ENCODE data around the gene KCTD5.

Gene KCTD5

DNA sequence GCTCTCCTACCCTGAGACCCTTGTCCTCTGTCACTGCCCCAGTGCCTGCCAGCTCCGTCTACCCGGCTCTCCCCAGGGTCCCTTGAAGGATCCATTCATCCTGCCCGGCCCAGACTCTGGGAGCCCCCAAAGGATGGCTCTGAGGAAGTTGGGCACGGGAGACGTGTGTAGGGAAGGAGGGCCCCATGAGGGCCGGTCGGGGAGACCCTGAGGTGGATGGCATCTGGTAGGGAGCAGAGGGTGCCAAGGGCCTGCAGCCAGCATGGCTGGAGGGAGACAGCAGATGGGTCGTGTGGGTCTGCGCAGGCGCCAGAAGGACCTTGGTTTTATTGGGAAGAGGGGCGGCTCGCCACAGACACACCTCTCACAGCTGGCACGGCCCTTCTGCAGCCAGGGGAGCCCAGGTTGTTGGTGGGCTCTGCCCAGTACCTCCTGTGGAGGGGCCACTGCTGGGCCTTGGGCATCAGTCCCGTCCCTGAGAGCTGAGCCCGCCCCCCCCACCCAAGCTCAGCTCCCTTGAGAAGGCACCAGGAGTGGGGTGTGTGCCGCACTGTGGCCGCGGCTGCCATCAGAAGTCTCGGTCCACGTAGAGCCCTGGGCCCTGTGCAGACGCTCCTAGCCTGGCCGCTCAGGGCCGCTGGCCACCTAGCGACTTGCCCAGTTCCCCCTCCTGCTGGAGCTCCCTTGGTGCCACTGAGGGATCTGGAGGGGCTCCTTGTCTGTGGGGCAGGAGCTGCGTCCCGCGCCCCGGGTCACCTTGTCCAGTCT is 16.0 kb downstream of the KCTD5 start:
- Histone ChIP-seq H3K4me1 (ENCODE audit: control extremely low read depth in 1 of 4, control insufficient read depth in 4 of 4, insufficient read depth in 4 of 4, low read length in 3 of 4) (peaks cover 0 to under 1% (median 0%) of the 10 kb centered on the region in 4 experiments), H3K9me3 (ENCODE audit: control extremely low read depth in 1 of 5, control insufficient read depth in 4 of 5, insufficient read depth in 2 of 5, low read depth in 1 of 5, low read length in 4 of 5) (no peaks in the 10 kb centered on the region), H3K27ac (ENCODE audit: insufficient read depth in 1 of 2, low read depth in 1 of 2, low read length in 2 of 2, poor library complexity in 1 of 2, severe bottlenecking in 2 of 2) (no peak overlapping the region), H3K4me3 (ENCODE audit: control insufficient read depth in 1 of 7, extremely low read depth in 1 of 7, insufficient read depth in 4 of 7, low read depth in 2 of 7, low read length in 6 of 7) (no peak overlapping the region), H3K27me3 (replicated peaks in 2 of 5; ENCODE audit: control insufficient read depth in 4 of 5, insufficient read depth in 5 of 5, low read length in 4 of 5) (no peaks in the 10 kb centered on the region), H3K36me3 (ENCODE audit: control insufficient read depth in 4 of 4, insufficient read depth in 4 of 4, low read length in 3 of 4) (peaks cover 9 to 67% (median 42%) of the 10 kb centered on the region in 4 experiments)
- POLR2A ChIA-PET: no interaction called here
- CTCF ChIA-PET: interaction anchor here (1.2 kb wide), 1 partner anchor 9 kb away, joined by 4 read pairs; no protein-coding TSS in a partner anchor
- no peak for DNase-seq
- WGBS (ENCODE audit: insufficient coverage): 97% methylated on average over 28 of the region's 28 CpGs

DNA sequence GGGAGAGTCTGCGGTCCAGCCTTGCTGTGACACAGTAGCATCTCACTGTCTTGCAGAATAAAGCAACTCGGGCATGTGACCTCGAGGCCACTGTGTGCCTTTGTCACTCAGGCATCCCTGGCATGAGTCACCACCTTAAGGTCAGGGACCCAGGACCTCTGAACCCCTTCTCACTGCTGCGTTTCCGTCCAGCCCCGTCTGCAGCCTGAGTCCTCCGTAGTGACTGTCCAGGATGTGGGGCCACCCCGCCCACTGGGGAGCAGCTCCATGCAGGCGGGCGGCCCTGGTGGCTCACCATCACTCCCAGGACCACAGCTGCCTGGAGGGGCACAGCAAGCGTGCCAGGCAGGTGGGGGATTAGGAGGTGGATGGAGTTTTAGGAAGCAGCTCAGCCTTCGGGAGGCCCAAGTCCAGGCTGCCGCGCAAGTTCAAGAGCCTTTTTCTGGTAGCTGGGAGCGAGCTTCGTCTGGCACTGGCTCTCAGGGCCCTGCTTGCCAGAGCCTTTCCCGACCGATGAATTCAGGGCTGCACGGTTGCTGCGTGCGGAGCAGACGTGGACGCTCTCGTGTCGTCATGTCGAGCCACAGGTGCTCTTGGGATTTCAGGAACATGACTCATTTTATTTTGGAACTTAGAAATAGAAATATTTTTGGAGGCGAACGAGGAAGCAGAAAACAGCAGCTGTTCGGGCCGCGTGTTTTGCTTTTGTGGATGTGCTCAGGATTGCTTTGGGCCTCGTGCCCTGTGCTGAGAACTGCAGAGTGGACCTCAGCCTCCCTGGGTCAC is 16.8 kb downstream of the KCTD5 start:
- no peak for DNase-seq
- Histone ChIP-seq H3K4me3 (ENCODE audit: control insufficient read depth in 1 of 7, extremely low read depth in 1 of 7, insufficient read depth in 4 of 7, low read depth in 2 of 7, low read length in 6 of 7) (no peak overlapping the region), H3K27me3 (replicated peaks in 2 of 5; ENCODE audit: control insufficient read depth in 4 of 5, insufficient read depth in 5 of 5, low read length in 4 of 5) (no peaks in the 10 kb centered on the region), H3K4me1 (ENCODE audit: control extremely low read depth in 1 of 4, control insufficient read depth in 4 of 4, insufficient read depth in 4 of 4, low read length in 3 of 4) (no peaks in the 10 kb centered on the region), H3K9me3 (ENCODE audit: control extremely low read depth in 1 of 5, control insufficient read depth in 4 of 5, insufficient read depth in 2 of 5, low read depth in 1 of 5, low read length in 4 of 5) (no peaks in the 10 kb centered on the region), H3K36me3 (ENCODE audit: control insufficient read depth in 4 of 4, insufficient read depth in 4 of 4, low read length in 3 of 4) (peaks cover 9 to 72% (median 46%) of the 10 kb centered on the region in 4 experiments), H3K27ac (ENCODE audit: insufficient read depth in 1 of 2, low read depth in 1 of 2, low read length in 2 of 2, poor library complexity in 1 of 2, severe bottlenecking in 2 of 2) (no peak overlapping the region)
- 94% methylated on average over 32 of the region's 32 CpGs for WGBS (ENCODE audit: insufficient coverage)
- ChIA-PET POLR2A (no interaction called here), CTCF (interaction anchor here (1.2 kb wide), 1 partner anchor 8 kb away, joined by 4 read pairs; no protein-coding TSS in a partner anchor)

DNA sequence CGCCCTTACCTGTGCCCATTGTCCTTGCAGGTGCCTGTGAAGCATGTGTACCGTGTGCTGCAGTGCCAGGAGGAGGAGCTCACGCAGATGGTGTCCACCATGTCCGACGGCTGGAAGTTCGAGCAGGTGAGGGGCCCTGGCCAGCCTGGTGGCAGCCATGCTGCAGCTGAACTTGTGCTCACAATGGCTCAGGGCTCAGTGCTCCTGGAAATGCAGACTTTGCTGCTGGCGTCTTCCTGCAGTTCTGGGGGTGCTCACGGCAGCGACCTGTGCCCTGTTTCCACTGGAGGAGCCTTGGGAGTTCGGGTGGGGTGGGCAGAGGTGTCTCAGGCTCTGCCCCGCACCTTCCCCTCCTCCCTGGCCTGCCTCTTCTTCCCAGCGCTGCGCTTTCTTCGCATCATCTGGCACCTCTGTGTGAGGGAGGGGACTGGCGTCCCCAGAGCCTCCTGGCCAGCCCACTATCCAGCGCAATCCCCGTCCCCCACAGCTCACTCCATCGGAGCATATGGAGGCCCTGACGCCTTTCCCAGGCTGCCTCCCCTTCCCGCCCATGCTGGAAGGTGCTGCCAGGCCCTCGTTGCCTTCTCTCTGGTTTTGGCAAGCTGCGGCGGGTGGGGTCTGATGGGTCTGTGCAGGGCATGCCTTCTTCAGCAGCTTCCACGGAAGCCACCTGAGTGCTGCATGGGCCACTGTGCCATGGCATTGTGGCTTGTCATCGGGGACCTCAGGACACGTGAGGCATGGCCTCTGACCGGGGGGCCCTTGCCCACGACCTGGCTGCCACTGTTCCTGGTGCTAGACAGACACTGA is 17.7 kb downstream of the KCTD5 start:
- Histone ChIP-seq H3K36me3 (ENCODE audit: control insufficient read depth in 4 of 4, insufficient read depth in 4 of 4, low read length in 3 of 4) (peaks cover 9 to 80% (median 51%) of the 10 kb centered on the region in 4 experiments), H3K27ac (ENCODE audit: insufficient read depth in 1 of 2, low read depth in 1 of 2, low read length in 2 of 2, poor library complexity in 1 of 2, severe bottlenecking in 2 of 2) (no peak overlapping the region), H3K4me1 (ENCODE audit: control extremely low read depth in 1 of 4, control insufficient read depth in 4 of 4, insufficient read depth in 4 of 4, low read length in 3 of 4) (no peaks in the 10 kb centered on the region), H3K4me3 (ENCODE audit: control insufficient read depth in 1 of 7, extremely low read depth in 1 of 7, insufficient read depth in 4 of 7, low read depth in 2 of 7, low read length in 6 of 7) (no peak overlapping the region), H3K27me3 (replicated peaks in 2 of 5; ENCODE audit: control insufficient read depth in 4 of 5, insufficient read depth in 5 of 5, low read length in 4 of 5) (no peaks in the 10 kb centered on the region), H3K9me3 (ENCODE audit: control extremely low read depth in 1 of 5, control insufficient read depth in 4 of 5, insufficient read depth in 2 of 5, low read depth in 1 of 5, low read length in 4 of 5) (no peaks in the 10 kb centered on the region)
- ChIA-PET POLR2A (no interaction called here), CTCF (no interaction called here)
- WGBS (ENCODE audit: insufficient coverage): 96% methylated on average over 27 of the region's 28 CpGs
- no peak for DNase-seq

DNA sequence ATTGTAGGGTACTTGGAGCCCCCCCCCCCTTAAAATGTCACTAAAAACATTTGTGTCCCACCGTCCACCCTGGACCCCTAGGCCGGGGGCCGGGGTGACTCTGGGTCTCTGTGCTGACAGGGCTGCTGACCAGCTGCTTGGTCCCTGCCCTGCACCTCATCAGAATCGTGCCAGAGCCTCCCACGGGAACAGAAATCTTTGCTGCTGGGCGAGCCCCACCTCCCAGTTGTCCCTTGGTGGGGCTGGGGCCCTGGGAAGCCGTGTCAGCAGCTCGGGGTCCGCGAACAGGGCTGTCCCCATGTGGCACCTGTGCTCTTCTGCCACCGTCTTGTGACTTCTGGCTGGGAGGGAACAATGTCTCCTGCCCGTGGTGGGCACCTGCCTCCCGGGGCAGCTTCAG is 18.5 kb downstream of the KCTD5 start:
- 88% methylated on average over 11 of the region's 13 CpGs for WGBS (ENCODE audit: insufficient coverage)
- H3K27me3 ChIP-seq (replicated peaks in 2 of 5; ENCODE audit: control insufficient read depth in 4 of 5, insufficient read depth in 5 of 5, low read length in 4 of 5): no peaks in the 10 kb centered on the region
- H3K27ac ChIP-seq (ENCODE audit: insufficient read depth in 1 of 2, low read depth in 1 of 2, low read length in 2 of 2, poor library complexity in 1 of 2, severe bottlenecking in 2 of 2): no peak overlapping the region
- H3K4me3 ChIP-seq (ENCODE audit: control insufficient read depth in 1 of 7, extremely low read depth in 1 of 7, insufficient read depth in 4 of 7, low read depth in 2 of 7, low read length in 6 of 7): no peak overlapping the region
- H3K36me3 ChIP-seq (ENCODE audit: control insufficient read depth in 4 of 4, insufficient read depth in 4 of 4, low read length in 3 of 4): peaks cover 9 to 88% (median 58%) of the 10 kb centered on the region in 4 experiments
- CTCF ChIA-PET: interaction anchor here (1.2 kb wide), 1 partner anchor 9 kb away, joined by 4 read pairs; no protein-coding TSS in a partner anchor
- no peaks in the 10 kb centered on the region for H3K9me3 ChIP-seq (ENCODE audit: control extremely low read depth in 1 of 5, control insufficient read depth in 4 of 5, insufficient read depth in 2 of 5, low read depth in 1 of 5, low read length in 4 of 5)
- H3K4me1 ChIP-seq (ENCODE audit: control extremely low read depth in 1 of 4, control insufficient read depth in 4 of 4, insufficient read depth in 4 of 4, low read length in 3 of 4): no peaks in the 10 kb centered on the region
- POLR2A ChIA-PET: interaction anchor here (1.2 kb wide), 1 partner anchor 14 kb away, joined by 5 read pairs; no protein-coding TSS in a partner anchor
- DNase-seq: no peak

DNA sequence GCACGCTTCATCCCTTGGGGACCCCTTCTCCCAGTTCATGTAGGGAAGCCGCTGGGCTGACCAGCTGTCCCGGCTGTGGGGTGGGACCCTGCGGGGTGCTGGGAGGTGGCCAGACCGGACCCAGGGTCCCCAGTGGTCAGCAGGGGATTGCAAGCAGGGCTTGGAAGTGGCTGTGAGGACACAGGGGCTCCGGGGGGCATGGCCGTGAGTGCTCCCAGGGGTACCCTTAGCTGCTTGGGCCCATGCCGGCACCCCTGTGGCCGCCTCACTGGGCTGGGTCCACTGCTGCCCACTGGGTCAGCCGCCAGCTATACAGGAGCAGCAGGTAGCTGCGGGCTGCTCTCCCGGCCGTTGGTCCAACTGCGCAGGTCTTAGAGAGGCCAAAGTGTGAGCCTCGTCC is 18.9 kb downstream of the KCTD5 start:
- no peaks in the 10 kb centered on the region for H3K9me3 ChIP-seq (ENCODE audit: control extremely low read depth in 1 of 5, control insufficient read depth in 4 of 5, insufficient read depth in 2 of 5, low read depth in 1 of 5, low read length in 4 of 5)
- ChIA-PET CTCF (interaction anchor here (1.2 kb wide), 1 partner anchor 9 kb away, joined by 4 read pairs; no protein-coding TSS in a partner anchor), POLR2A (interaction anchor here (1.2 kb wide), 1 partner anchor 14 kb away, joined by 5 read pairs; no protein-coding TSS in a partner anchor)
- 99% methylated on average over 13 of the region's 15 CpGs for WGBS (ENCODE audit: insufficient coverage)
- H3K4me3 ChIP-seq (ENCODE audit: control insufficient read depth in 1 of 7, extremely low read depth in 1 of 7, insufficient read depth in 4 of 7, low read depth in 2 of 7, low read length in 6 of 7): no peak overlapping the region
- no peaks in the 10 kb centered on the region for H3K27me3 ChIP-seq (replicated peaks in 2 of 5; ENCODE audit: control insufficient read depth in 4 of 5, insufficient read depth in 5 of 5, low read length in 4 of 5)
- no peak for DNase-seq
- peaks cover 9 to 93% (median 61%) of the 10 kb centered on the region in 4 experiments for H3K36me3 ChIP-seq (ENCODE audit: control insufficient read depth in 4 of 4, insufficient read depth in 4 of 4, low read length in 3 of 4)
- H3K4me1 ChIP-seq (ENCODE audit: control extremely low read depth in 1 of 4, control insufficient read depth in 4 of 4, insufficient read depth in 4 of 4, low read length in 3 of 4): no peaks in the 10 kb centered on the region
- no peak overlapping the region for H3K27ac ChIP-seq (ENCODE audit: insufficient read depth in 1 of 2, low read depth in 1 of 2, low read length in 2 of 2, poor library complexity in 1 of 2, severe bottlenecking in 2 of 2)

DNA sequence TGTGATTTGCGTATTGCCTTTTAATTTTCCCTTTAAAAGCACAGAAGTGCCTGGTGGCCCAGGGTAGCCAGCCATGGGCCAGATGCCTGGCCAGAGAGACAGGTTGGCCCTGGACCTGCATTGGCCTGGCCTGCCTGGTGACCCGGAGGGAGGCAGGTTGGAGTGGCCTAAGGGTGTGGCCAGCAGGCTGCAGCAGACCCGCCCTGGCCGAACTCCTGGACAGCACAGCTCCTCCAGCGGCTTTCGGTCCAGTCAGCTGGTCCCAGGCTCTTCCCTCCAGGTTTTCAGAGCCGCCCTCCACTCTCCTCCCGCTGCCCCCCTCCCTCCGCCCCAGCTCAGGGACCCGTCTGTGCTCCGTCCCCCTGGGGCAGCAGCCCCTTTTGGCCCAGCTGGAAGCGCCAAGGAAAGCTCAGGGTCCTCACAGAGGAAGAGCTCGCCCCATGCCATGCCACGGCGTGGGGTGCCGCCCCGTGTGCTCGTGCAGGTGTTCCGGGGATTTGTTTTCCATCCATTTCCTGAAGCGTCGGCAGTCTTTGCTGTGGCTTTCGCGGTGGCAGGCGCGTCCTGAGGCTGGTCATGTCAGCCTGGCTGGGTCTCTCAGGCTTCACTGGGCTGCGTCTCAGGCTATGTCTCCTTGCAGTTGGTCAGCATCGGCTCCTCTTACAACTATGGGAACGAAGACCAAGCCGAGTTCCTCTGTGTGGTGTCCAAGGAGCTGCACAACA is 19.6 kb downstream of the KCTD5 start:
- Histone ChIP-seq H3K9me3 (ENCODE audit: control extremely low read depth in 1 of 5, control insufficient read depth in 4 of 5, insufficient read depth in 2 of 5, low read depth in 1 of 5, low read length in 4 of 5) (no peaks in the 10 kb centered on the region), H3K36me3 (ENCODE audit: control insufficient read depth in 4 of 4, insufficient read depth in 4 of 4, low read length in 3 of 4) (peaks cover 9 to 94% (median 60%) of the 10 kb centered on the region in 4 experiments), H3K27me3 (replicated peaks in 2 of 5; ENCODE audit: control insufficient read depth in 4 of 5, insufficient read depth in 5 of 5, low read length in 4 of 5) (no peaks in the 10 kb centered on the region), H3K27ac (ENCODE audit: insufficient read depth in 1 of 2, low read depth in 1 of 2, low read length in 2 of 2, poor library complexity in 1 of 2, severe bottlenecking in 2 of 2) (no peak overlapping the region), H3K4me3 (ENCODE audit: control insufficient read depth in 1 of 7, extremely low read depth in 1 of 7, insufficient read depth in 4 of 7, low read depth in 2 of 7, low read length in 6 of 7) (no peak overlapping the region), H3K4me1 (ENCODE audit: control extremely low read depth in 1 of 4, control insufficient read depth in 4 of 4, insufficient read depth in 4 of 4, low read length in 3 of 4) (no peaks in the 10 kb centered on the region)
- WGBS (ENCODE audit: insufficient coverage): 97% methylated on average over 28 of the region's 29 CpGs
- POLR2A ChIA-PET: interaction anchor here (1.2 kb wide), 1 partner anchor 15 kb away, joined by 5 read pairs; no protein-coding TSS in a partner anchor
- no peak for DNase-seq
- CTCF ChIA-PET: interaction anchor here (1.2 kb wide), 1 partner anchor 10 kb away, joined by 4 read pairs; no protein-coding TSS in a partner anchor

All from common myeloid progenitor, CD34-positive (primary cell).